WI38 (cell line): ENCODE data around the gene NLRP3.

Experiments
- H3K4me3 ChIP-seq: 2 replicates; pipeline ENCODE4 v1.5.1; 2011; ENCODE audit warnings: low read depth, mild to moderate bottlenecking, control low read depth, low read length
- TF ChIP-seq, protein P1 (sequence below): IDR thresholded peaks from 2 replicates; pipeline ENCODE4 v1.5.1; 2012; ENCODE audit warnings: low read depth, mild to moderate bottlenecking, control low read depth, low read length

The NLRP3 gene

DNA sequence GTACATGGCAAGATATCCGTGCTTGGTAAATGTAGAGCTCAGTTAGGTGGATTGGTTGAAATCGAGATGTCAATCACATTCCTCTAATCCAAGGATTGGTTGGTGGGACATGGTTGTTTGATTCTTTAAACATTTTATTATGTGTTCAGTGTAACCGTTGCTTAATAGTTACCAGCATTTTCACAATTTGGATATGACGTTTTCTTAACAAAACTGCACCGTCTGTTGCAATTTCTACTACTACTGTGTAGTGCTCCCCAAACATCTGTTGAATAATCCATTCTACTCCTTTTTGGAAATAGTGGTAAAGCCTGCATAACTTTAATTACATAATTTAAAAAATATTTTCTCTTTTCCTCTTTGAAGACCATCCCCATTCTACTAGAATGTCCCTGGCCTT is 25.6 kb downstream of the NLRP3 start:
- TF ChIP-seq, protein P1, sequence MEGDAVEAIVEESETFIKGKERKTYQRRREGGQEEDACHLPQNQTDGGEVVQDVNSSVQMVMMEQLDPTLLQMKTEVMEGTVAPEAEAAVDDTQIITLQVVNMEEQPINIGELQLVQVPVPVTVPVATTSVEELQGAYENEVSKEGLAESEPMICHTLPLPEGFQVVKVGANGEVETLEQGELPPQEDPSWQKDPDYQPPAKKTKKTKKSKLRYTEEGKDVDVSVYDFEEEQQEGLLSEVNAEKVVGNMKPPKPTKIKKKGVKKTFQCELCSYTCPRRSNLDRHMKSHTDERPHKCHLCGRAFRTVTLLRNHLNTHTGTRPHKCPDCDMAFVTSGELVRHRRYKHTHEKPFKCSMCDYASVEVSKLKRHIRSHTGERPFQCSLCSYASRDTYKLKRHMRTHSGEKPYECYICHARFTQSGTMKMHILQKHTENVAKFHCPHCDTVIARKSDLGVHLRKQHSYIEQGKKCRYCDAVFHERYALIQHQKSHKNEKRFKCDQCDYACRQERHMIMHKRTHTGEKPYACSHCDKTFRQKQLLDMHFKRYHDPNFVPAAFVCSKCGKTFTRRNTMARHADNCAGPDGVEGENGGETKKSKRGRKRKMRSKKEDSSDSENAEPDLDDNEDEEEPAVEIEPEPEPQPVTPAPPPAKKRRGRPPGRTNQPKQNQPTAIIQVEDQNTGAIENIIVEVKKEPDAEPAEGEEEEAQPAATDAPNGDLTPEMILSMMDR = no peak
- H3K4me3 ChIP-seq = no peak overlapping the region

DNA sequence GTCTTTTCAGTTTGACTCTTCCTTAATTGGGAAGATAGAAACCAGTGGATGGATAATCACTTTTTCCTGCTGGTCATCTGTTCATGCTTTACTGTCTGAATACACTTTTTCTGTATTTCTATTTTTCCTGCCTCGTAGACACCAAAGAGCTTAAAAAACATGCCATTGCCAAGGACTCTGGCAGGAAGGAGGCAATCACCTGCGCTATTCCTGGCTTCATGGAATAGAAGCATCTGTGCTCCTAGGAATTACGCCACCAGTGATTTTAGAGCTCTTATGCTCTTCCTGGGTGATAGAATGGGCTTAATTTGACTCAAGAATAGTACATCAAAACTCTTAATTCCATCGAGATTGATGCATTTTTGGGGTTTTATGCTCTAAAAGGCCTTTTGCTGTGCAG is 26.2 kb downstream of the NLRP3 start:
- no peak overlapping the region for H3K4me3 ChIP-seq
- TF ChIP-seq, protein P1 = no peak

DNA sequence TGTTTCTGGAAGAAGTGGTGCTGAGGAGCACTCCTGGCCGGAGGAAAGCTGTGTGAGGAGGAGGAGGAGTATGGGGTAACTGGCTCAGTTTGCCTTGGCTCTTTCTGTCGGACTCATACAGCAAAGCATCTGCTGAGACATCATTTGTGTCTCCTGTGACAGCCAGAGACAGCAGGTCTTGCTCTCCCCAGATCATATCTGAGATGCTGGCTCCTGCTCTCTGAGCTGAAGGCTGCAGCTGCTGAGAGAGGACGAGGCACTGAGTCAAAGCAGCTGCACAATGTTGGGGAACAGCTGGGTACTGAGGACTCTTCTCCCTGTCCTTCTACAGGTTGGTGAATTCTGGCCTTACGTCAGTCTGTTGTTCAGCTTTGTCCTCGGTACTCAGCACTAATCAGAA is 27.7 kb downstream of the NLRP3 start:
- TF ChIP-seq, protein P1 = no peak

DNA sequence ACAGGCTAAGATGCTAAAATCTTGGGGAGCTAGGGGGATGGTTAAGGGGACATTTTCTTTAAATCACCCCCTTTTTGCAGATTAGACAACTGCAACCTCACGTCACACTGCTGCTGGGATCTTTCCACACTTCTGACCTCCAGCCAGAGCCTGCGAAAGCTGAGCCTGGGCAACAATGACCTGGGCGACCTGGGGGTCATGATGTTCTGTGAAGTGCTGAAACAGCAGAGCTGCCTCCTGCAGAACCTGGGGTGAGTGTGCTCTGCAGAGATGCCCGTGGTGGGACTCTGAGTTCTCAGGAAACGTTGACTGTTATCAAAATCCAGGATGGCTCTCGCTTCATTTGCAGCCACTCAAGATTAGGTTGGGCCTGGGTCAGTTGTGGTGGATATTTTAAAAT is 28.6 kb downstream of the NLRP3 start:
- TF ChIP-seq, protein P1 = no peak
- no peak overlapping the region for H3K4me3 ChIP-seq

More for the DNA sequence above, 27.7 kb downstream of the NLRP3 start:
- H3K4me3 ChIP-seq = no peak overlapping the region

DNA sequence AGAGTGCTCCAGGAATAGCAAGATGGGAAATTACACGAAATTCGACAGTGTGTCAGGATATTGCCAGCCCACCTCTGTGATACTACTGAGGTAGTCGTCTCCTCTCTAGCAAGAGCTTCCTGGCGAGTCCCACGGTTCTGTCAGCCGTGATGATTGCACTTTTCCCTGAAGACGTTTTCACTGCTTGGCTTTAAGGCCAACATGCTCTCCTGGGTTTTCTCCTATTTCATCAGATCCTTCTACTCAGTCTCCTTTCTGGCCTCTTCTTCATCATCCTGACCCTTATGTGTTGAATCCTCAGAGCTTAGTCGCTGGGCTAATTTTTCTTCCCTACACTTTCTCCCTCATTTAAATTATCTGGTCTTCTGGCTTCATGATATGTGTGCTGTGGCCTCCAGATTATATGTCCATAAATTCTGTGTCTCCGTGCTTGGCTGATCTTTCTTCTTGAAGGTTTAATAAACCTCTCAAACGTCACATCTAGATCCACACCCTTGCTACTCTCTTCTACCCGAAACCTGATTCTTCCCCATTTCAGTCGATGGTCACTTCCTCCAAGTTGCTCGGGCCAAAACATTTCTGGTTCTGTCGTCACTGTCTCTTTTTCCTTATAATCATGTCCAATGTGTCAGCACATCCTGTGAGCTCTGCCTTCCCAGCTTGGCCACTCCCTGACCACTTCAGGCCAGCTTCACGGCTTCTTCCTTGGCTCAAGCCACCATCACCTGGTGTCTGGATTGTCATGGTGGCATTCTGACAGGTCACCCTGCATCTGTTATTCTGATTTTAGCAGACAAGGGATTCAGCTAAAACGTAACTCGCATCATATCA is 29.8 kb downstream of the NLRP3 start:
- no peak overlapping the region for H3K4me3 ChIP-seq
- TF ChIP-seq, protein P1 = no peak

DNA sequence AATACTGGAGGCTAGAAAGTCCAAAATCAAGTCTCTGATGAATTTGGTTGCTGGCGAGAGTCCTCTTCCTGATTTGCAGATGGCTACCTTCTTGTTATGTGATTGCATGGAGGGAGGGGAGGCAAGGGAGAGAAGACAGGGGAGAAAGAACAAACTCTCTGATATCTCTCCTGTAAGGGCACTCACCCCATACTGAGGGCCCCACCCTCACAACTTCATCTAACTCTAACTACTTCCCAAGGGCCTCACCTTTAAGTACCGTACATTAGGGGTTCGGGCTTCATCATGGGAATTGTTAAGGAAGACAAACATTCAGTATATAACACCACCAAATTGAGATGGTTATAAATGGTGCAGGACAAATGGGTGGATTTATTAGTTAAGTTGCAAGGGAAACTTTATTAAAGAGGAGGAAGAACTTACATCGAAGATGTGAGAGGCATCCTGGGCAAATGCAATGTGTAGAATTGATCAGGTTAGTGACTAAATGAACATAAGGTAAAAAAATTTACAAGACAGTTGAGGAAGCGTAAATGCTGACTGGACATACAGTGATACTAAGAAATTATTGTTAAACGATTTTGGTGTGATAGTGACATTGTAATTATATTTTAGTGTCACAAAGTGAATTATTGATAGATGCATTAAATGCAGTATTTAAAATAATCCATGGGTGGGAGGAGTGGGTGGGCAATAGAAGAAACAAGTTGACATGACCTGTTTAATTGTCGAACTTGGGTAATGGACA is 31.4 kb downstream of the NLRP3 start:
- TF ChIP-seq, protein P1 = no peak
- H3K4me3 ChIP-seq = no peak overlapping the region; the same call in 1 of the 2 replicates
